Osteoblast (primary cell): Measurements from ENCODE around the gene NRCAM. TPM values are rescaled to one million over a fixed set of nuclear protein-coding genes. Genes with fewer than 3 reads are reported as not detected.

Source experiments
- DNase-seq: peaks from one replicate; pipeline ENCODE4 v3.0.0; 2011; ENCODE audit warnings: low spot score, mixed read lengths; ENCODE audit not compliant: insufficient read length; ENCODE audit errors: missing footprints
- H2AFZ ChIP-seq: 2 replicates; pipeline ENCODE4 v1.6.0; 2011; ENCODE audit warnings: mild to moderate bottlenecking, low read length
- H3K27ac ChIP-seq: 2 replicates; pipeline ENCODE4 v1.5.1; 2011; ENCODE audit warnings: mild to moderate bottlenecking, low read depth, low read length, moderate library complexity
- H3K27me3 ChIP-seq: 2 replicates; pipeline ENCODE4 v1.6.0; 2012; ENCODE audit warnings: mild to moderate bottlenecking, control low read depth, inconsistent platforms, low read length, moderate library complexity; ENCODE audit not compliant: insufficient read depth
- H3K36me3 ChIP-seq: 2 replicates; pipeline ENCODE4 v1.5.1; 2011; ENCODE audit warnings: mild to moderate bottlenecking, low read length, control low read depth, moderate library complexity; ENCODE audit not compliant: insufficient read depth
- H3K4me1 ChIP-seq: 2 replicates; pipeline ENCODE4 v1.5.1; 2011; ENCODE audit warnings: mild to moderate bottlenecking, low read length, control low read depth, moderate library complexity; ENCODE audit not compliant: insufficient read depth
- H3K4me2 ChIP-seq: 2 replicates; pipeline ENCODE4 v1.6.0; 2011; ENCODE audit warnings: mild to moderate bottlenecking, low read length; ENCODE audit not compliant: insufficient read depth
- H3K4me3 ChIP-seq: fragments of 200-600 bp; sonication (generic); 3 replicates; pipeline ENCODE4 v1.5.1; 2012; ENCODE audit warnings: mild to moderate bottlenecking, low read length, inconsistent platforms; ENCODE audit not compliant: insufficient read depth
- H3K79me2 ChIP-seq: 2 replicates; pipeline ENCODE4 v1.6.0; 2012; ENCODE audit warnings: mild to moderate bottlenecking, low read length, control low read depth, inconsistent platforms; ENCODE audit not compliant: insufficient read depth
- H3K9me3 ChIP-seq: 2 replicates; pipeline ENCODE4 v1.5.1; 2011; ENCODE audit warnings: low read depth, low read length, control low read depth
- H4K20me1 ChIP-seq: 2 replicates; pipeline ENCODE4 v1.6.0; 2012; ENCODE audit warnings: mild to moderate bottlenecking, low read length, control low read depth; ENCODE audit not compliant: insufficient read depth
- total RNA-seq: library from RNA; depleted of rRNA; stranded (reverse); fragments of >200 nt; gene quantifications from 2 replicates; pipeline ENCODE4 v1.2.3, GENCODE V29; 2012
- TF ChIP-seq, protein P1 (sequence below): IDR thresholded peaks from 2 replicates; pipeline ENCODE4 v1.5.1; 2011; ENCODE audit warnings: mild to moderate bottlenecking, low read depth, low read length, moderate library complexity; ENCODE audit errors: extremely low read depth

The NRCAM gene
- total RNA-seq, 1 donor: 2.2 TPM

DNA sequence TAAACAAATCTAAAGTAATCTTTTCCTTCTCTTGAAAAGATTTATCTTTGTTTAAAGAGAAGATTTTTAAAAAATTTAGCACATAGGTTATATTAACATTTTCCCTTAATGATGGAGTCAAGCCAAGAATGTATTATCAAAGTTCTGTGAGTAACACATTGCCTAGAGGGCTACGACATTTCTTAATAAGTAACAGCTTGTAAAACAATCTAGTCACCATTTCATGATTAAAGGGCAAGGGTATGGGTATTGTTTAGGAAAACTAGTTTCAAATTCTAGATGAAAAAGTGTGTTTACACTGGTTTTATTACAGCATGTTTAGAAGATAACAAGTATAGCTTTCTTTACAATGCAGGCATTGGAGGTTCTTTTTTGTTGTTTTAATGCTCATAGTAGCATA lies 297.5 kb downstream of the NRCAM start:
- TF ChIP-seq, protein P1, sequence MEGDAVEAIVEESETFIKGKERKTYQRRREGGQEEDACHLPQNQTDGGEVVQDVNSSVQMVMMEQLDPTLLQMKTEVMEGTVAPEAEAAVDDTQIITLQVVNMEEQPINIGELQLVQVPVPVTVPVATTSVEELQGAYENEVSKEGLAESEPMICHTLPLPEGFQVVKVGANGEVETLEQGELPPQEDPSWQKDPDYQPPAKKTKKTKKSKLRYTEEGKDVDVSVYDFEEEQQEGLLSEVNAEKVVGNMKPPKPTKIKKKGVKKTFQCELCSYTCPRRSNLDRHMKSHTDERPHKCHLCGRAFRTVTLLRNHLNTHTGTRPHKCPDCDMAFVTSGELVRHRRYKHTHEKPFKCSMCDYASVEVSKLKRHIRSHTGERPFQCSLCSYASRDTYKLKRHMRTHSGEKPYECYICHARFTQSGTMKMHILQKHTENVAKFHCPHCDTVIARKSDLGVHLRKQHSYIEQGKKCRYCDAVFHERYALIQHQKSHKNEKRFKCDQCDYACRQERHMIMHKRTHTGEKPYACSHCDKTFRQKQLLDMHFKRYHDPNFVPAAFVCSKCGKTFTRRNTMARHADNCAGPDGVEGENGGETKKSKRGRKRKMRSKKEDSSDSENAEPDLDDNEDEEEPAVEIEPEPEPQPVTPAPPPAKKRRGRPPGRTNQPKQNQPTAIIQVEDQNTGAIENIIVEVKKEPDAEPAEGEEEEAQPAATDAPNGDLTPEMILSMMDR: no peak
- H3K36me3 ChIP-seq: no peaks in the 10 kb centered on the region
- no peak overlapping the region for H3K27ac ChIP-seq
- no peaks in the 10 kb centered on the region for H3K4me1 ChIP-seq
- no peak overlapping the region for H2AFZ ChIP-seq
- no peak overlapping the region for H3K4me2 ChIP-seq
- DNase-seq: no peak
- H3K79me2 ChIP-seq: no peaks in the 10 kb centered on the region
- no peak overlapping the region for H3K4me3 ChIP-seq
- no peaks in the 10 kb centered on the region for H3K27me3 ChIP-seq
- H4K20me1 ChIP-seq: no peaks in the 10 kb centered on the region
- no peaks in the 10 kb centered on the region for H3K9me3 ChIP-seq

DNA sequence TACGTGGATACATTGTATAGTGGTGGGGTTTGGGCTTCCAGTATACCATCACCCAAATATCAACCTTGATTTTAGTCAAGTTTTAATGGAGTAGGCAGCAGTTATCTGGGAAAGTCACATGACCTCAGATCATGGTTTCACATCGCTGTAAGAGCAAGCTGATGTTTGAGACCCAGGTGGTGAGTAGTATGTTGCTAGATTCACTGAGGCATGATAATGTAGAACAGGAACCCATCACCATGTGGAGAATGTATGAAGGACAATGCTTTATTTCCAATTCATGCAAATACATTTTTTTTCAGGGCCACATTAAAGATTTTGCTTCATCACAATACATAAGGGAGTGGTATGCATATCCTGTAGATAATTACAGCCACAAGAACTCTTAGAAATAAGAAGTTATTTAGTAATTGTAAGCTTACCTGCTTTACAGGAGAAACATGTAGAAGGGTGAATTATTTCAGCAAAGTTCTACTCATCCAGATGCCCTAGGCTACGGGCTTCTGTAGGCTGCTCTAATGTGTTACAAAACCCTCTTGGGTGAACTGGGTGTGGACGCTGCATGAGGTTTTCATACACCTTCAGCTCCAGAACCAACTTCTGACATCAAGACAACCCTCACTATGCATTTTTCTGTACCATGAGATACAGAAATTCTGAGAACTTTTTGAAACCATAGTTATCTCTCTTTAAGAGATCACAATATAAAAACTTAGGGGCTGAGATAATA lies 298.5 kb downstream of the NRCAM start:
- Histone ChIP-seq H3K4me3 (no peak overlapping the region), H2AFZ (peak overlapping the region; percentile 73), H3K79me2 (no peaks in the 10 kb centered on the region), H3K9me3 (no peaks in the 10 kb centered on the region), H3K4me1 (no peaks in the 10 kb centered on the region), H3K27ac (no peak overlapping the region), H4K20me1 (no peaks in the 10 kb centered on the region), H3K4me2 (peak overlapping the region; percentile 17), H3K36me3 (no peaks in the 10 kb centered on the region), H3K27me3 (no peaks in the 10 kb centered on the region)
- DNase-seq: no peak
- TF ChIP-seq, protein P1: no peak

DNA sequence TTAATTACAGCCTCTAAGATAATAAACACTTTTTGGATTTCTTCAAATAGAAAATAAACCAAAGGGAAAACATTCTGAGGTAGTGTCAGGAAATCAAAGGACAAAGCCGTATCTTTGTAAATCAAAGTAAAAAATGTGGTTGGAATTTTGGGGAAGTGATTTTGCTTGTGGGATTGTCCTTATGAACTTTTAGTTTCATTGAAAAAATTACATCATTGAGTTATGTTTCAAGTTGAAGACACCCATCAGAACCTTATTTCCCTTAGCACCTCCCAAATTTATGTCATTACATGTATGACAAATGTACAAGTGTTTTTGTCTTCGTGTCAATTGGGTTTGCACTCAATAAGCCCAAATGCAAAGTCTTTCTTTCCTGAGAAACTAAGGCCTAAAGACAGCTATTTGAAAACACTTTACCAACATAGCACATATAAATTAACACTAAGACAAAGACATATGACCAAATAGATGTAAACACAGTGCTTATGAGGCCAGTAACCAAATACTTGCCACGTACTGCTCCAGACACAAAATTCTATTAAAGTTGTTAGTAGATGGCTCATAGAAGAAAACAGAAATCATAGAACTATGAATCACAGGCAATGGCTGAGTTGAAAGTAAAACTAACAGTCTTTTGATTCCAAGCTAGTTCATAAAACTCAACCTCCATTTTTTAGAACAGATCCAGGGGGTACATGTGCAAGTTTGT lies 299.2 kb downstream of the NRCAM start:
- DNase-seq: no peak
- no peak overlapping the region for H3K4me3 ChIP-seq
- H3K4me1 ChIP-seq: no peaks in the 10 kb centered on the region
- no peak overlapping the region for H3K27ac ChIP-seq
- no peaks in the 10 kb centered on the region for H3K79me2 ChIP-seq
- TF ChIP-seq, protein P1: no peak
- no peaks in the 10 kb centered on the region for H3K9me3 ChIP-seq
- H3K36me3 ChIP-seq: no peaks in the 10 kb centered on the region
- H4K20me1 ChIP-seq: no peaks in the 10 kb centered on the region
- H2AFZ ChIP-seq: peak overlapping the region; percentile 73
- H3K27me3 ChIP-seq: no peaks in the 10 kb centered on the region
- H3K4me2 ChIP-seq: peak overlapping the region; percentile 17

DNA sequence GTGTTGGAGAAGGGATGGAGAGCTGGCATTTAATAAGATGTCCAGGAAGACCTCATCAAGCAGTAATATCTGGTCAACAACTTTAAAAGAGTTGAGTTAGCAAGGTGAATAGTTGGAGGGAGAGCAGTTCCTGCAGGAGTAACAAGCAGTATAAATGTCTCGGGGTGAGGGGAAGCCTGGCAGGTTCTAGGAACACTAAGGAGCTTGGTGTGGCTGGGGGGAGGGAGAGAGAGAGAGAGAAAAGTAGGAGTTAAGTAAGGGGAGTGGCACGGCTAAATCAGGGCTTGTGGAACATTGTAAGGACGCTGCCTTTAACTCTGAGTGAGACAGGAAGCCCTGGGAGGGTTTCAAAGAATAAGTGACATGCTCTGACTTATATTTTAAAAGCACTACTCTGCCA lies 304.0 kb downstream of the NRCAM start:
- Histone ChIP-seq H3K79me2 (no peaks in the 10 kb centered on the region), H3K4me2 (no peak overlapping the region), H3K4me1 (no peaks in the 10 kb centered on the region), H4K20me1 (no peaks in the 10 kb centered on the region), H3K27me3 (no peaks in the 10 kb centered on the region), H2AFZ (no peak overlapping the region), H3K36me3 (no peaks in the 10 kb centered on the region), H3K9me3 (no peaks in the 10 kb centered on the region), H3K4me3 (no peak overlapping the region), H3K27ac (no peak overlapping the region)
- DNase-seq: no peak
- TF ChIP-seq, protein P1: no peak
